Activated CD4-positive, alpha-beta T cell treated with anti-CD3 and anti-CD28 coated beads for 24 hours (primary cell): Measurements from ENCODE around the gene SNX33.
"Not testable (repeated sequence)": the region's sequence is repeated elsewhere in the genome, so short reads cannot be mapped to it uniquely, and the experiment has no call there.

Experiments
- DNase-seq, 2 donors: peaks; one replicate each; pipeline ENCODE4 v3.0.0-alpha.2; 2020; ENCODE audit warnings: low read depth in 2 of 2

Gene SNX33

GRCh38 chr15:75661756-75662140, 14.0 kb downstream of the SNX33 start:
- DNase-seq, result no peak

DNA sequence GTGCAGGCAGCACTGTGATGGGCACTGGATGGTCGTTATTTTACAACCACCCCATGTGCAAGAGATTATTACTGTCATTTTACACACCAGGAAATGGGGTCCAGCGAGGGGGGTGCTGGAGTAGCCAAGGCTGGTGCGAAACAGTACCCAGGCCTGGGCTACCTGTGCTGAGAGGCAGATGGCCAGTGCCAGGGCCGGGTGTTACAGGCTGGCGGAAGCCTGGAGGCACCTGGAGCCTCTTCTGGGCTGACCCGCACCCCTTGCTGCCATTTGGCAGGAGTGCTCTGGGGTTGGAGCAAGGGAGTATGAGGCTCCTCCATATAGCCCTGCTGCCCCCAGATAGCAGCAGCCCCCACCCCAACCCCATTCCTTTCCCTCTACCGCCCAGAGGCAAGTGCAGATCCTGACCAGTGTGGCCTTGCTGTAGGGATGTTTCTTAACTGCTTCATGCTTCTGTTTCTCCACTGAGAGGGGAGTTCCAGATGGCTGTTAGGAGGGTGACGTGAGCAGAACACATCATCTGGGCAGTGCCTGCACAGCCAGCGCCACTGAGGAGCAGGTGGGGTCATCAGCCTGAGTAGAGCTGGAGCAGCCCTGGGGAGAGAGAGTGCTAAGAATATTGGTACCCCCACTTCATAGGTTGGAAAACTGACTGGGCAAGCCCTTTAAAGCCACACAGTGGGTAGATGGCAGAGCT, 15.3 kb downstream of the SNX33 start:
- DNase-seq, result no peak

DNA sequence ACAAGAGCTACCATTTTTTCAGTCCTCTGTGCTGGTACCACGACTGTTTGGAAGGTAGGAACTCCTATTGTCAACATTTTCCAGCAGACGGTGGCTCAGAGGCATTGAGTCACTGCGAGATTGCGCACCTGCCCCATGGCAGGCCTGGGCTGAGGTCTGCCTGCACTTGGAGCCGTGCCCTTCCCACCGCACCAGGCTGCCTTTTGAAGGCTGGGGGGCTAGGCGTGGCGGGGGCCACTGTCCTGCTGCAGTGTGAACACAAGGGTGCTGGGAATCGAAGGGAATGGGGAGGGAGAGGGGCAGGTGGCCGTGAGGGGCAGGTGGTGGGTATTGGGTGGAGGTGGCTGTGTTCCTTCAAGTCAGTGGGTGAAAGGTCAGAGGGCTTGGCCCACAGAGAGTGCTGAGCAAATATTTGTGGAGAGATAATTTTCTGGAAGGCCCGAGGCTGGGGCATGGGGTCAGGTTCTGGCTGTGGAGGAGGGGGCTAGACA, 16.3 kb downstream of the SNX33 start:
- no peak for DNase-seq

DNA sequence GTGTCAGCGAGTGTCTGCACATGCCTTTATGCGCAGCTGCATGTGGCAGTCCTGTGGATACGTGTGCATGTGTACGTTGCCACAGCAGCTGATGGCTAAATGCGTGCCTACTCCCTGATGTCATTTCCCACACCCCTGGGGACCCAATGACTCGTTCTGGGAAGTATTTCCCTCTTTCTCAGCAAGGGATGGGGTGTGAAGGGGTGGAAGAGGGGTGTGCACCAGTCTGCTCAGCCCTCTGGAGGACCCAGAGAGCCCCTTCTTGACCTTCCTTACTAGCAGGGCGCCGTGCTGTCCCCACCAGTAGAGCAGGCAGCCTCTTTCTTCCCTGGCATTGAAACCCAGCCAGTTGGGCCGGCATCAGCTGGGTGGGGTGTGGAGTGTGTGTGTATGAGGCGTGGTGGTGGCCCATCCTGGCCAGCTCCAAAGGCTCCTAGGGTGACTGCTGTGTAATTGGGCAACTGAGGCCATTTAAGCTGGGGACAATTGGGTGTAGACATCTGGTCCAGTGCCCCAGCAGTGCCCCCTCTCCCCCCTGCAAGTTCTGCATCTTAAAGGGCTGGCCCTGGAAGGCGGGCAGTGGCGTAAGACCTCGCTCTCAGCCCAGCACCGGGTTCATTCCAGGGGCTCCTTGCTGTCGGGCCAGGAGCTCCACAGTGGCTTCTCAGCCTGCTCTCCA, 19.2 kb downstream of the SNX33 start:
- DNase-seq, result no peak

DNA sequence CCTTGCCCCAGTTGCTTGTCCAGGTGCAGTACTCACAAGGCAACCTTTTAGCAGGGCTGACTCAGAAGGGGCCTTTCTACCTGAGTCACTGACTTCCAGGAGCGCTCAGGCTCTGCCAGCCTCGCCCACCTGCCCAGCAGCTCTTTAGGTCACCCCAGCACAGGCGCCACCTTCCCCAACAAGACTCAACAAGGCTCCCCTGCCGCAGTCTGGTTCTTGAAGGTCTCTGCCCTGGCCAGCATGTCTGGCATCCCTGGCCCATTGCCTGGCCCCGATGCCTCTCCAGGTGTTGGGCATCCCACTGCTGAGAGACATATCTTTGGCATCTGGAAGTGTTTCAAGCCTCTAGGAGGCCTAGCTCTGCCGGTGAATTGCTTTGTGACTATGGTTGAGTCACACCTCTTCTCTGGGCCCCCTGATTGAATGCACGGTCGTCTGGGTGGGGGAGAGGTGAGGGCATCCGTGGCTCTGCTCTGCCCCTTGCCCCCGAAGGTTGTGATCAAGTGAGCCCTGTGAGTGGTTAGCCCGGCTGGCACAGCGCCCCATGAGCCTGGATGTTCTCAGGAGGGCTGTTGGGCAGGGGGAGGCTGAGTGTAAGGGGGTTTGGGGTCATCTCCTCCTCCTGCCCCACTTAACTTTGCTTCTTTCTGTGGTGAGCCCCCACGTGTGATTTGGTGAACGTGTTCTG, 21.6 kb downstream of the SNX33 start:
- no peak for DNase-seq

DNA sequence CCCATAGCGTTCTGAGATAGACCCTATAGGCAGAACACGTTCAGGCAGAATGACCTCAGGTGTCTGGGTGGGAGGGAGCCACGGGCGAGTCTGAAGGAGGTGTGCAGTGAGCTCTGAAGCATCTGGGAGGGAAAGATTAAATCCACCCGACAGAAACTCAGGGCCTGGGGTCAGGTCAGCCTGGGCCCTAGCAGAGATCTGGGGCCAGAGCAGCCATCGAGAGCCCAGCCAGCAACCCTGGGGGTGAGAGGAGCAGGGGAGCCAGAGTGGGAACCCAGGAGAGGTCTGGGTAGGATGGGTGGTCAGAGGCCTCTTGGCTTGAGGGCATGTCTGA, 22.1 kb downstream of the SNX33 start:
- no peak for DNase-seq

DNA sequence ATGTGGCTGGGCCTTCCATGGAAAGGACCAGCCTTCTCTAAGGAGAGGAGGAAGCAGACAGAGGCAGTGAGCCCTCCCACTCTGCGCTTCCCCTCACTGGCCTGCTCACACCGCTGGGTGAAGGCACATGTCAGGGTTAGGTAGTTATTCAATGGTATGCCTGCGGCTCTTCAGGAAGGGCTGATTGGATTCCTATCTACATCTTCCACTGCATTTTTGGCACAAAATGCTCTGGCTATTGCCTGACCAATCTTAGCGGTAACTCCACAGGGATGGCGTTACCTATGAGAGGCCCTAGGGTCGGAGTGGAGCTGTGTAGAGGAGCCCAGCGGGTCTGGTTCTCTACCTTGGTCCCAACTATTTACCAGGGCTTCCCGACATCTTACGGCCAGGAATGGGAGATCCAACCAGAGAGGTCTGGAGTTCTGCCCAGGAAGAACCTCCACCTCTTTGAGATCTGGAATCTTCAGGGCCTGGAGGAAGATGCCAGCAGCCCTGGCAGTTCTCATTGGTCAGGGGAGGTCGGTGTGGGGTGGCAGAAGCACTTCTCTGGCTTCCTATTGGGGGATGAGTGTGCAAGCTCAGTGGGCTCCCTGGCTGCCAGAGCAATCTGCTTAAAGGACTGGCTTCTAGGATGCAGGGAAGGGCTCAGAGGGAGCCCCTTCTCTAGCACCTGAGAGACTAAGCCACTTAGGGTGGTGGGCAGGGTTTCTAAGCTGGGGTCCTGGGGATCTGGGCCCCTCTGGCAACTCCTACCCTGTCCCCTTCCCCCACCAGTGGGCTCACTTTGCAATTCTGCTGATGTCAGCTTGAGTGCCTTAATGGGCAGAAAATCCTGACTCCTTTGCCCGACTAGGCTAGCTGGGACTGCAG, 24.3 kb downstream of the SNX33 start:
- no peak for DNase-seq

GRCh38 chr15:75672646-75673425, 25.1 kb downstream of the SNX33 start:
- no peak for DNase-seq

GRCh38 chr15:75673426-75674235, 25.9 kb downstream of the SNX33 start:
- no peak for DNase-seq

- no peak for DNase-seq
Measured at GRCh38 chr15:75674366-75674765, 26.7 kb downstream of the SNX33 start.

DNA sequence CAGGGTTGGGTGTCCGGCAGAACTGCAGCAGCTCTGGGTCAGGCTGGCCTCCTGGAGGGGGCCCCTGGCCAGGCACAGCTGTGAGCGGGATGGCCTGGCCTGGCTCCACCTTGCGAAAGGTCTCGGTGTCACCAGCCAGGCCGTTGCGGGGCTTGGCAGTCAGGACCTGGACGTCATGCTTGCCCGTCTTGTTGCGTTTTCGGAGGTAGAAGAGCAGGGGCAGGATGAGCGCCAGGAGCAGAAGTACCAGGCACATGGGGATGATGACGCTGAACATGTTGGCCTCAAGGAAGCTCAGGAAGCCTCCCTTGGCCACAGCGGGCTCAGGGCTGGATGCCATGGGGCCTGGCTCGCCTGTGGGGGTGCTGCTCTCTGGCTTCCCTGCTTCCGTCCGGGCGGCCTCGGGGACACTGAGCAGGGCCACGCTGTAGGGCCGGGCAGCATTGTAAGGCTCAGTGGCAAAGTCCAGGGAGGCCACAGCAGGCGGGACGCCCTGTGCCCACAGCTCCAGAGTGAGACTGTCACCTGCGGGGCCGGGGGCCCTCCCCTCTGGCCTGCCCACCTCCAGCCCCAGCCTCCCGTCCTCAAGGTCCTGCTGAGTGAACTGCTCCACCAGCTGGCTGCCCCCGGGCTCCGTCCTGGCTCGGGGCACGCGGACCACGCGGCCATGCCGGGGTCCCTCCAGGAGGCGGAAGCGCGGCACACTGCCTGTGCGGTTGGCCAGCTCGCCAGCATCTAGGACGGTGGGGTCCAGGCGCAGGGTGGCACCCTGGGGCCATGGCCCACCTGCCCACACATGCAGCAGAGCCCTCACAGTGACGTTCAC, 28.1 kb downstream of the SNX33 start:
- DNase-seq, result no peak

DNA sequence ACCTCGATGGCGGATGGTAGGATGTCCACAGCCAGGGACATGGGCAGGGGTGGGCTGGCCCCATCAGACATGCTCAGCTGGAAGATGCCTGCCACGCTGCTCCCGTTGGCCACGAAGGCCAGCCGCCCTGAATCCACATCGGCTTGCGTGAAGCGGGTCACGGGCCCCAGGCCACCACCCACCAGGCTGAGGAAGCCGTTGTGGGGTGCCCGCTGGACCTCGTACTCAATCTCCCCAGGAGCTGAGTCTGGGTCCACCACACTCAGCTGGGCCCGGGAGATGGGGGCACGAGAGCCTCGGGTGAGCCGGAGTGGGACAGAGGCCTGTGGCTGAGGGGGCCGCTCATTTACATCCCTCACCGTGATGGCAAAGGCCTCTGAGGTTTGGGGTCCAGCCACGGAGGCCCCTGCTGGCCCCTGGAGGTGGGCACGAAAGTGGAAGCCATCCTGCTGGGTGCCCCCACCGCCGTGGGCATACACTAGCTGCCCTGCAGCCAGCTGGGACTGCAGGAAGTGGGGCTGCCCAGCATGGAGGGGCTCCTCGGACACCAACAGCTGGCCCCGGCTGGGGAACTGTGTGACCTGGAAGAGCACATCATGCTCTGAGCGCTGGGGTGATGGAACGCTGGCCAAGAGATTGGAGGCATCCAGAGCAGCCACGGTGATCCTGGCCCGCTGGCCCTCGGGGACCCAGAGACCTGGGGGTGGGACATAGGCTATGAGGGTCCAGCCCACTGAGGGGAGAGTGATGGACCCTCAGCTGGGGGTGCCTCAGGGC, 29.2 kb downstream of the SNX33 start:
- DNase-seq, result no peak

GRCh38 chr15:75677465-75678323, 30.0 kb downstream of the SNX33 start:
- no peak for DNase-seq

GRCh38 chr15:75678324-75678690, 30.6 kb downstream of the SNX33 start:
- DNase-seq, result not testable (repeated sequence)

DNA sequence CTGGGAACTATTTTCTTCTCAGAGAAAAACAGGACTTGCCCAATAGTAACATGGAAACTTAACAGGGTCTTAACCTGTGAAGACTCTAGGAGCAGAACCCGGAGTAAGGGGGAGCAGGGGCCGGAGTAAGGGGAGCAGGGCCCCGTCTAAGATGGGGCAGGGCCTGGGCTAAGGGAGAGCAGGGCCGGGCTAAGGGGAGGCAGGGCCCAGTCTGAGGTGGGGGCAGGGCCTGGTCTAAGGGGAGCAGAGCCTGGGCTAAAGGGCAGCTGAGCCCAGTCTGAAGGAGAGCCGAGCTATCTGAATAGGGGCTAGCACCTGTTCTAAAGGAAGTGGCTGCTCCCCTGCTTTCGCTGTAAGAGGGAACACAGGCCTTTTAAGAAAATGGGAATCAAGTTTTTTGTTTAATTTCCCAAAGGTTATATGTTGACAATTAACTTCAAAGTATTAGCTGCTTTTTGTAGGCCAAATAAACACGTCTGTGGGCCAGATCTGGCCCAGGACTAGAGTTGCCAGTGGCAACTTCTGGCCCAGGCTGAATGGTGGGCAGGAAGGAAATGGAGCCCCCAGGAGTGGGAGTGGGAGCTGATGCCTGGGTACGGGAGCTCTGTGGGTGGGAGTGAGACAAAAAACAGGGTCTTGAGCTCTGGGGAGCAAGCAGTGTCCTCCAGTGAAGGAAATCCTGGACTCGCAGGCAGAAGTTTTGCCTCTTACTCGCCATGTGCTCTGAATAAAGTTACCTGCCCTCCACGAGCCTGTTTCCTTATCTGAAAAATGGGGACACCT, 32.5 kb downstream of the SNX33 start:
- DNase-seq, result no peak

DNA sequence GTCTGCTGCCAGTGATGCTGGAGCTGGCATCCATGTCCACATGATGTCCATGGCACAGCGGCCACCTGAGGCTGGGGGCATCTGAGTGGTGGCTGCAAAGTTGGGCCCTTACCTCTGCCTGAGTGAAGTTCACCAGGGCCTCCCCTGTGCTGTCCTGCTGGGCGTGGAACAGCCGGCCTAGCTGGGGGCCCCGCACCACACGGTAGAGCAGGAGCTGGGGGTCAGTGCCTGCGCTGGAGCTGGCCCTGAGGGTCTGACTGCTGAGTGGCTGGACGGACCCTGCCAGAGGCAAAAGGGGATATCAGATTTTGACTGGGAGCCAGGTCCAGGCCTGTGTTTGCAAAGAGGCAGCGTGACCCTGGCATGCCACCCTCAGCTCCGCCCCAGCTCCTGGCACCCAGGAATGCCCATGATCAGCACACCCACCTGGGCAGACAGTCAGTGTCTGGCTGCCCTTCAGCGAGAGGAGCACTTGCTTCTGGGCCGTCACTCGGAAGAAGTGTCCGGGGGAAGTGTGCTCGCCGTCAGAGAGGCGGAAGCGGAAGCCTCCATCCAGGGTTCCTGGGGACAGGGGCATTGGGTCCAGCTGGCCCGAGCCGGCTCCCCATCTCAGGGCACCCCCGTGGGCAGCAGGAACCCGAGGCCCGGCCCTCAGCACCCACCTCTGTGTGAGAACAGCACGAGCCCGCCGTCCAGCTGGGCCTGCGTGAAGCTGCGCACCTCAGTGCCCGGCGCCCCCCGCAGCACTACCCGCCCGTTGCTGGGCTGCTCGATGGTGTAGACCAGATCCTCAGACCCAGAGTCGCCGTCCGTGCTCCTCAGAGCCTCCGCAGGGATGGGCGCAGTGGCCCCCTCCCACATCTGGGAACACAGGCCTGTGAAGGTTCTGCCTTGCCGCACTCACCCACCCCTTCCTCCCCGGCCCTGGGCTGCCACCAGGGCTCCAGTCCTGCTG, 34.7 kb downstream of the SNX33 start:
- no peak for DNase-seq
